PC-3 (cell line): ENCODE data around the gene VPS35L. TPM values are rescaled to one million over a fixed set of nuclear protein-coding genes. Genes with fewer than 3 reads are reported as not detected.
"Not testable (repeated sequence)": the region's sequence is repeated elsewhere in the genome, so short reads cannot be mapped to it uniquely, and the experiment has no call there.

Source experiments
- ATAC-seq: fragments of 200-7000 bp; cut with Tn5 transposase; 2 replicates; pipeline ENCODE4 v1.9.1; 2020; ENCODE audit warnings: mild to moderate bottlenecking, moderate library complexity
- BruUV-seq: library from RNA; stranded (reverse); fragments of 400-500 nt; replicated peaks from 2 replicates; lab custom pipeline; 2021; lab: Mats Ljungman, UMichigan
- CTCF ChIA-PET: fragments of 300-600 bp; sonication (Branson Sonifier 250); formaldehyde crosslinking; loops from one replicate; lab custom pipeline; 2022; ENCODE audit warnings: antibody characterized with exemption; lab: Charles Lee
- POLR2A ChIA-PET: fragments of 300-600 bp; sonication (Branson Sonifier 250); formaldehyde crosslinking; loops from one replicate; lab custom pipeline; 2022; ENCODE audit warnings: antibody characterized with exemption; ENCODE audit not compliant: unreplicated experiment; lab: Charles Lee
- DNase-seq: peaks from one replicate; pipeline ENCODE4 v3.0.0-alpha.2; 2015
- H2AFZ ChIP-seq: fragments of 300-600 bp; sonication (generic); 2 replicates; pipeline ENCODE4 v1.6.0; 2016; ENCODE audit warnings: antibody characterized with exemption, low read length
- H3F3A ChIP-seq: fragments of 300-600 bp; sonication (generic); one replicate; pipeline ENCODE4 v1.6.0; 2017; ENCODE audit warnings: antibody characterized with exemption, low read length, control low read depth, mild to moderate bottlenecking; ENCODE audit not compliant: unreplicated experiment
- H3K27ac ChIP-seq: fragments of 300-600 bp; sonication (generic); 2 replicates; pipeline ENCODE4 v1.5.1; 2016; ENCODE audit warnings: mild to moderate bottlenecking, low read length
- H3K27me3 ChIP-seq: fragments of 300-600 bp; sonication (generic); 2 replicates; pipeline ENCODE4 v1.6.1; 2016; ENCODE audit warnings: low read length, mixed read lengths
- H3K36me3 ChIP-seq: fragments of 300-600 bp; sonication (generic); 2 replicates; pipeline ENCODE4 v1.6.1; 2016; ENCODE audit warnings: low read depth, mixed run types, low read length, mixed read lengths
- H3K4me1 ChIP-seq: fragments of 300-600 bp; sonication (generic); 2 replicates; pipeline ENCODE4 v1.5.1; 2016; ENCODE audit warnings: low read length; ENCODE audit not compliant: insufficient read depth
- H3K4me2 ChIP-seq: fragments of 300-600 bp; sonication (generic); 2 replicates; pipeline ENCODE4 v1.6.0; 2016; ENCODE audit warnings: low read length
- H3K4me3 ChIP-seq: fragments of 300-600 bp; sonication (generic); 2 replicates; pipeline ENCODE4 v1.5.1; 2016; ENCODE audit warnings: mild to moderate bottlenecking, low read length, mixed read lengths
- H3K79me2 ChIP-seq: fragments of 300-600 bp; sonication (generic); 2 replicates; pipeline ENCODE4 v1.6.1; 2017; ENCODE audit warnings: low read length, mixed read lengths
- H3K9ac ChIP-seq: fragments of 300-600 bp; sonication (generic); 2 replicates; pipeline ENCODE4 v1.6.0; 2016; ENCODE audit warnings: mild to moderate bottlenecking, low read length
- H3K9me2 ChIP-seq: fragments of 300-600 bp; sonication (generic); replicated peaks from 2 replicates; pipeline ENCODE4 v1.6.1; 2016; ENCODE audit warnings: mixed run types, low read length, mixed read lengths
- H3K9me3 ChIP-seq: fragments of 300-600 bp; sonication (generic); 2 replicates; pipeline ENCODE4 v1.6.1; 2016; ENCODE audit warnings: low read length, mixed read lengths
- H4K20me1 ChIP-seq: fragments of 300-600 bp; sonication (generic); 2 replicates; pipeline ENCODE4 v1.6.1; 2016; ENCODE audit warnings: low read length, mixed read lengths
- CTCF ChIP-seq: fragments of 300-600 bp; sonication (generic); conservative IDR thresholded peaks from 2 replicates; pipeline ENCODE4 v1.5.1; 2017; ENCODE audit warnings: antibody characterized with exemption, low read depth, mild to moderate bottlenecking, low read length
- EZH2 ChIP-seq: fragments of 300-600 bp; sonication (generic); IDR thresholded peaks from one replicate; pipeline ENCODE4 v1.6.1; 2017; ENCODE audit warnings: antibody characterized with exemption, mild to moderate bottlenecking, low read length; ENCODE audit not compliant: unreplicated experiment
- EZH2phosphoT487 ChIP-seq: fragments of 300-600 bp; sonication (generic); IDR thresholded peaks from 2 replicates; pipeline ENCODE4 v1.6.1; 2018; ENCODE audit warnings: mild to moderate bottlenecking, antibody characterized with exemption, low read length, borderline replicate concordance
- intact Hi-C: fragments of 100-400 bp; cut with micrococcal nuclease; formaldehyde crosslinking; loops from 2 replicates; pipeline ENCODE4 v1.9.0; 2023
- total RNA-seq: library from RNA; depleted of rRNA; stranded (reverse); fragments of >200 nt; gene quantifications from 2 replicates; pipeline ENCODE4 v1.2.3, GENCODE V29; 2014

VPS35L gene
- total RNA-seq, 1 experiment from 2014 or later: 2.9 TPM

GRCh38 chr16:19678804-19679203 is 123.3 kb downstream of the VPS35L start:
- Histone ChIP-seq H4K20me1 (no peaks in the 10 kb centered on the region), H3K9ac (no peak overlapping the region), H3K79me2 (no peaks in the 10 kb centered on the region), H3K27me3 (no peaks in the 10 kb centered on the region), H3K27ac (no peak overlapping the region), H2AFZ (no peak overlapping the region), H3F3A (no peaks in the 10 kb centered on the region), H3K4me2 (no peak overlapping the region), H3K36me3 (no peaks in the 10 kb centered on the region), H3K9me3 (no peaks in the 10 kb centered on the region), H3K4me1 (peaks cover 3% of the 10 kb centered on the region; the same call in 1 of the 2 replicates), H3K4me3 (no peak overlapping the region), H3K9me2 (no peaks in the 10 kb centered on the region)
- TF ChIP-seq EZH2 (no peak), EZH2phosphoT487 (no peak), CTCF (no peak)
- CTCF ChIA-PET: no interaction called here
- POLR2A ChIA-PET: no interaction called here
- intact Hi-C loops: no loop called here
- no peak for ATAC-seq
- DNase-seq: no peak
- no TSS peak for BruUV-seq

GRCh38 chr16:19679281-19679680 is 123.8 kb downstream of the VPS35L start:
- CTCF ChIA-PET, BruUV-seq, H3K36me3 ChIP-seq, H3K27ac ChIP-seq, H3K9me3 ChIP-seq, DNase-seq, H3K27me3 ChIP-seq, H3K4me2 ChIP-seq, H3K9ac ChIP-seq, ATAC-seq, H3K79me2 ChIP-seq, H2AFZ ChIP-seq, POLR2A ChIA-PET, H3K4me3 ChIP-seq, H3F3A ChIP-seq, H4K20me1 ChIP-seq, H3K4me1 ChIP-seq, intact Hi-C loops, H3K9me2 ChIP-seq: not testable (repeated sequence)

GRCh38 chr16:19680881-19681340 is 125.4 kb downstream of the VPS35L start:
- DNase-seq (peak; percentile 46), ATAC-seq (peak; percentile 22; the same call in 1 of the 2 replicates)
- no peak overlapping the region for H3K27ac ChIP-seq
- peaks cover 3% of the 10 kb centered on the region; the same call in 1 of the 2 replicates for H3K4me1 ChIP-seq
- intact Hi-C loops: no loop called here
- no peak overlapping the region for H3K9ac ChIP-seq
- POLR2A ChIA-PET: no interaction called here
- CTCF ChIA-PET: interaction anchor here (0.6 kb wide), 1 partner anchor 207 kb away, joined by 5 read pairs; no protein-coding TSS in a partner anchor
- no peak overlapping the region for H3K4me3 ChIP-seq
- BruUV-seq: no TSS peak
- no peaks in the 10 kb centered on the region for H3K79me2 ChIP-seq
- H3K4me2 ChIP-seq: no peak overlapping the region
- H3F3A ChIP-seq: no peaks in the 10 kb centered on the region
- peak; percentile 51; the same call in 1 of the 2 replicates for TF ChIP-seq CTCF
- no peak for TF ChIP-seq EZH2
- no peak for TF ChIP-seq EZH2phosphoT487
- no peaks in the 10 kb centered on the region for H4K20me1 ChIP-seq
- H3K9me2 ChIP-seq: no peaks in the 10 kb centered on the region
- no peaks in the 10 kb centered on the region for H3K27me3 ChIP-seq
- H3K9me3 ChIP-seq: no peaks in the 10 kb centered on the region
- no peak overlapping the region for H2AFZ ChIP-seq
- no peaks in the 10 kb centered on the region for H3K36me3 ChIP-seq
